B cell (primary cell): ENCODE data around the gene GRIK3.

Source experiments
- EZH2 ChIP-seq: IDR thresholded peaks from 2 replicates; pipeline ENCODE4 v1.6.1; 2012; ENCODE audit warnings: borderline replicate concordance, low read depth, mild to moderate bottlenecking, moderate library complexity, low read length; ENCODE audit not compliant: insufficient read depth, poor library complexity, severe bottlenecking
- TF ChIP-seq, protein P1 (sequence below): fragments of 200-600 bp; IDR thresholded peaks from one replicate; pipeline ENCODE4 v1.8.0; 2022; ENCODE audit warnings: antibody characterized with exemption, mild to moderate bottlenecking

DNA sequence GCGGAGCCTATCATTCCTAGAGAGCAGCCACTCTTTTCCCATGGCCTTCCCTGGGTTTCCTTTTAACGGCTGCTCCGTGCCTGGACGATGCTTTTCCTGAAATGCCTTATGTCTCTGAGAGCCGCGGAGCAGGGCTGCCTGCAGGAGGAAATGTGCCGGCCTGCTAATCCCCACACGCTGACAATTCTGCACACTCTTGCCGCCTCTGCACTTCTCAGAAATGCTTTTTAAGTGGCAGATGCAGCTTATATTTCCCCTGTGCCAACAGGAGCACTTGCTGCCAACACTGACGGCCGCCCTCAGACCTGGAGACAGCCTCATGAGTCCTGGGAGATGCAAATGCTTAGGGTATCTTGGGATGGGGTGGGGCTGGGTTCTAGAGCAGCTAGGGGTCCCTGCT, 253.2 kb downstream of the GRIK3 start:
- TF ChIP-seq, protein P1, sequence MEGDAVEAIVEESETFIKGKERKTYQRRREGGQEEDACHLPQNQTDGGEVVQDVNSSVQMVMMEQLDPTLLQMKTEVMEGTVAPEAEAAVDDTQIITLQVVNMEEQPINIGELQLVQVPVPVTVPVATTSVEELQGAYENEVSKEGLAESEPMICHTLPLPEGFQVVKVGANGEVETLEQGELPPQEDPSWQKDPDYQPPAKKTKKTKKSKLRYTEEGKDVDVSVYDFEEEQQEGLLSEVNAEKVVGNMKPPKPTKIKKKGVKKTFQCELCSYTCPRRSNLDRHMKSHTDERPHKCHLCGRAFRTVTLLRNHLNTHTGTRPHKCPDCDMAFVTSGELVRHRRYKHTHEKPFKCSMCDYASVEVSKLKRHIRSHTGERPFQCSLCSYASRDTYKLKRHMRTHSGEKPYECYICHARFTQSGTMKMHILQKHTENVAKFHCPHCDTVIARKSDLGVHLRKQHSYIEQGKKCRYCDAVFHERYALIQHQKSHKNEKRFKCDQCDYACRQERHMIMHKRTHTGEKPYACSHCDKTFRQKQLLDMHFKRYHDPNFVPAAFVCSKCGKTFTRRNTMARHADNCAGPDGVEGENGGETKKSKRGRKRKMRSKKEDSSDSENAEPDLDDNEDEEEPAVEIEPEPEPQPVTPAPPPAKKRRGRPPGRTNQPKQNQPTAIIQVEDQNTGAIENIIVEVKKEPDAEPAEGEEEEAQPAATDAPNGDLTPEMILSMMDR: no peak
- TF ChIP-seq EZH2: no peak
